GM18868 (cell line): ENCODE results near the gene ITGA7.
A peak's percentile ranks its signal among the peaks of the same experiment; 100 is the strongest.

Experiments used
- ATAC-seq: cut with Tn5 transposase; IDR thresholded peaks from one replicate; pipeline ENCODE4 v1.9.1; 2021; ENCODE audit warnings: mild to moderate bottlenecking, moderate library complexity; ENCODE audit not compliant: unreplicated experiment

ITGA7 gene

DNA sequence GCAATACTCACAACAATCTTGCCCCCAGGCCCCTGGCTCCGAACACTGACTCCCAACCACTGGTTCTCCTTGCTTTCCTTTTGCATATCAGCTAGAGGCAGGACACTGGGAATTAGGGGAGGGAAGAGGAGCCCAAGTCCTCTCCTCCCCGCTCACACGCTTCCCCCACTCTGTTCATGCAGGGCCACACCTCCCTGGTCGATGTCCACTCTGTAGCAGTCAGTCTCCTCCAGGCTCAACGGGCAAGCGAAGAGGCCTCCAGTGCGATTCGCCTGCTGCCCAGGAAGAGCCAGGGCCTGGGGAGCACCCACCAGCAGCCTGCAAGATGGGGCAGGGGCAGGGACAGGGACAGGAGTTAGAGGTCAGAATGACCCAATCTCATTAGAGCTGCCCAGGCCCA, 4.8 kb downstream of the ITGA7 start:
- no peak for ATAC-seq

DNA sequence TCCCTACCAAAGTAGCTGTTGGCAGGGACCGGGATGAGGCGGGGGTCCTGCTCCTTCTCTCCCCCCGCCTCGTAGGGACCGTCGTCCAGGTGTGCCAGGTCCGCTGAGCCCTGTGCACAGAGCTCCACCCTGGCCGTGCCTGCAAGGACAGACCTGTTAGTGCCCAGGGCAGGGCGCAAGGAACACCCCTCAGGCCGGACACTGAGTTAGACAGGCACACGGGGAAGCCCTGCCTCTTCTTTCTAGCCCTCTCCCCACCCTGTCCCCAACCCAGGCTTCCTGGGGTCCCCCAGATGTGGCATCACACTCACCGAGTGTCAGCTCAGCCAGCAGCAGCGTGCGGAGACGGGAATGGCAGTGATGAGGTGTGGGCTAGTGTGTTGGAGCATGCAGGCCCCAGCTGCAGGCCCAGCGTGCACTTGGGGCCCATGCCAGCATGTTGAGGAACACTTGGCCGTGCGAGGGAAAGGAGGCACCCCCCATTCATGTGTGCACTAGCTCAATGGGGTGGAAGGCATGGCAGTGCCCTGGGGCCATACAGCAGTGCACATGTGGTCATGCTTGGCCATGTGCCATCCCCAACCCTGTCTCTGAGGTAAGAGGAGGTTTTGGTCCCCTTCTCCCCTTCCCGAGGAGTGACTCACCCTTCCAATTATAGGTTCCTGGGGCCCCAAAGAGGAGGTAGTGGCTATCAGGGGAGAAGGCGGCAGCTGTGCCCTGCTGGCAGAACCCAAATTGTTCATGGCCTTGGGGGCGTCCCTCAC, 7.3 kb downstream of the ITGA7 start:
- ATAC-seq = no peak

DNA sequence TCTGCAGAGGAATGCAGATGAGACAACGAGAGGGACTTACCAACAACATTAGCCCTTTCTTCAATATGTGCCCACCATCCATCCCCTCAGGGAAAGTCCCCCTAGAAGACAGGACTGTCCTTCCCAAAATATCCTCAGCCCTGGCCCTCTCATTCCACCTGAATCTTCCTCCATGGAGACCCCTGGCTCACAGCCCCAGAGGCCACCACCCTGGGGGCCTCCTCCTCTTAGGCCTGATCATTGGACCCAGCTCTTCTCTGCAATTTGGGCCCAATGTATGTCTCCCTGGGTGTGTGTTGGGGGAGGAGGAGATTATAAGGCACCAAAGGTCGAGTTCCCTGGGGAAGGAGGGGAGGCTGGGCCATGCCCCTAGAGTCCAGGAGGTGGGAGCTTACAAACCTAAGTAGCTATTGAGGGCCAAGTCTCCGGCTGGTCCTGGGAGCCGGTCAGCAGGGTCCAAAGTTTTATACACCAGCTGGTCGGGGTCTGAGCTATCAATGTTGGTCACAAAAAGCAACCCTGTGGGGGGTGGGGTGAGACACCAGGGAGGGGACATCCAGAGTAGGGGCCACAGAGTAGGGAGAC, 8.1 kb downstream of the ITGA7 start:
- no peak for ATAC-seq

DNA sequence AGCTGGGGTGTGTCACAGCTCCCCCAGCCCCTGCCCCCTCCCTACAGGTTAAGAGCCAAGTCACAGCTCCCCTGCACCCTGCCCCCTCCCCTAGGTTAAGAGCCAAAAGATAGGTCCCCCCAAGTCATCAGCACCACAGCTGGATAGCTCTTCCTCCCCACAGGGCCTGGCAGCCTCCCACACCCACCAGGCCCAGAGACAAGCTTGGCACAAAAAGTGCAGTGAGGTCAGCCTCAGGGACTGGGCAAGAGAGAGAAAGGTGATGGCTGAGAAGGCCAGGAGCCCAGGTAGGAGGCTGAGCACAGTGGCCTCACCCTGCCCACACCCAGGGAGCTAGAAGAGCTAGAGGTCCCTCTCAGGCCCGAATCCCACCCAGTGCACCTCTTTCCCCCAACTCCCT, 8.7 kb downstream of the ITGA7 start:
- no peak for ATAC-seq

GRCh38 chr12:55698241-55698955, 9.3 kb downstream of the ITGA7 start:
- no peak for ATAC-seq

GRCh38 chr12:55697686-55698085, 10.0 kb downstream of the ITGA7 start:
- ATAC-seq = no peak

DNA sequence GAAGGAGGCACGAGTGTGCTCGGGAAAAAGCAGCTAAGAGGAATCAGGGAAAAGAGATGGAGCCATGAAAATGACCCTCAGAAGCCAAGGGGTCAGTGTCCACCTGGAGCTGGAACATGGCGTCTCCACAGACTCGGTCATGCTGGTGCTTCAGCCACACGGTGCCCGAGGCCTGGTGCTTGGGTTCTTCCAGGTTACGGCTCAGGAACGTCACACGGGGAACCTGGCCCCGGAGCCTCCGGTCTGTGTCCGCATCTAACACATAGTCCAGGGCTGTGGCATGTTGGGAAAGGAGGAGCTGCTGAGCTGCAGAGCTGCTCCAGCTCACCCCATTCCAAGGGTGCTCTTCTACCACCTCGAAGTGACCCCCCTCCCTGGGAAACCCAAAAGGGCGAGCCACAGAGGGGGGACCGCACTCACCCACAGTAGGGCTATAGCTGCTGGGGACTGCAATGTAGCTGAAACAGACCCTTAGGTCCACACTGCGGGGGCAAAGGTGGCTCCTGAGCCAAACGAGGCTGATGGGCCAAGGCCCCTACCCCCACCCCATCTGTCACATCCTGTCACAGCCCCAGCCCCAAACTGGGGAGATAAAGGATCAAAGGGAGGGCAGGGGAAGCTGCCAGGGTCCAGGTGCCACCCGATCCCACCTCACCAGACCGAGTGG, 10.8 kb downstream of the ITGA7 start:
- no peak for ATAC-seq

- ATAC-seq = no peak
Measured at GRCh38 chr12:55696141-55696540, 11.6 kb downstream of the ITGA7 start.

- ATAC-seq = no peak
Measured at GRCh38 chr12:55695349-55695748, 12.4 kb downstream of the ITGA7 start.

GRCh38 chr12:55694651-55695050, 13.1 kb downstream of the ITGA7 start:
- no peak for ATAC-seq

- ATAC-seq = no peak
Measured at GRCh38 chr12:55694188-55694515, 13.6 kb downstream of the ITGA7 start.

- ATAC-seq = no peak
Measured at GRCh38 chr12:55693323-55694187, 14.1 kb downstream of the ITGA7 start.

DNA sequence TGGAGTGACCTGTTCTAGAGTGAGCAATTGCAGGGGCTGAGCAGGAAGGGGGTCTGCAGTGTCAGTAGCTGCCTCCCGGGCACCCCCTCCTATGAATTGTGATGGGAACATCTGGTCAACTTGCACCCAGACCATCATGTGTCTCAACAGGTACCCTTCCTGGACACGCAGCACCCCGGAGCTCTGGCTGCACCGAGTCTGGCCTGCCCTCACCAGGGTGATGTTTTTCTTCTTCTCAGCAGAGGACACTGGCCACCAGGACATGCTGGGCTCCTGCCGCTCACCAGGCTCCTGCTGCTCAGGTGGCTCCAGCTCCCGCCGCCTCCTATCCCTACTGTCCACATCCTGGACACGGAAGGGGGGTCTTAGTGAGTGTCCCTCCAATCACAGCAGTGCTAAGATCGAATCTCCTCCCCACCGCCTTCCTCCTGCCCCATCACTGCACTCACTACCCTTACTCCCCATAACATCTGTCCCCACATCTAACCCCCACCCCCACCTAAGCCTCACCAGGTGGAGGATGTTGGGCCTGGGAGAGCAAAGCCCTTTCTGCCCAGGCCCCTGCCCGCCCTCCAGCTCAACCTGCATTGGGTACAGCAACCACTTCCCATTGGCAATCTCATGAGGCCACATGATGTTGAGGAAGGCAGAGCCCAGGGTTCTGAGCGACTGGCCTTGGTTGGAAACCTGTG, 14.9 kb downstream of the ITGA7 start:
- ATAC-seq = no peak

- ATAC-seq = no peak
Measured at GRCh38 chr12:55688716-55689655, 18.7 kb downstream of the ITGA7 start.

DNA sequence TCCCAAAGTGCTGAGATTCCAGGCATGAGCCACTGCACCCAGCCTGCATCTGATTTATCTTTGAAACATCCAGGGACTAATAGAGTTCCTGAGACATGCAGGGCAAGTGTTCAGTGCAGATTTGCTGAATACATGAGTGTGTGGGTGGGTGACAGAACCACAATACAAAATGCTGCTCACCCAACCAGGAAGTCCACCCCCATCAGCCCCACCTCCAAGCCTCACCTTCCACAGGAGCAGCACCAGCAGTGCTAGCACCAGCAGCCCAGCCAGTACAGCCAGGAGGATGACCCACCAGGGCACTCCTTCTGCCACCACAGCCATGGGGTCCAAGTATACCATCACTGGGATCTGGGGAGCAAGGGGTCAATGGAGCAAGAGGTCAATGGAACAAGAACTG, 20.0 kb downstream of the ITGA7 start:
- ATAC-seq = peak; percentile 74

- no peak for ATAC-seq
Measured at GRCh38 chr12:55686366-55687010, 21.2 kb downstream of the ITGA7 start.

GRCh38 chr12:55685671-55686070, 22.0 kb downstream of the ITGA7 start:
- ATAC-seq = no peak

GRCh38 chr12:55684761-55685370, 22.8 kb downstream of the ITGA7 start:
- no peak for ATAC-seq
